B cell (primary cell): ENCODE measurements around the gene FBXO48. TPM values are rescaled to one million over a fixed set of nuclear protein-coding genes. Genes with fewer than 3 reads are reported as not detected.

Experiments
- ATAC-seq: fragments of 200-7000 bp; cut with Tn5 transposase; one replicate; pipeline ENCODE4 v1.10.0; 2021; ENCODE audit warnings: low read depth, mild to moderate bottlenecking, moderate number of reproducible peaks, moderate library complexity
- CTCF ChIA-PET: fragments of 350-600 bp; sonication (Branson Sonifier 250); formaldehyde crosslinking; loops from one replicate; lab custom pipeline; 2021; ENCODE audit warnings: antibody characterized with exemption, inconsistent platforms; lab: Charles Lee
- POLR2A ChIA-PET: fragments of 350-600 bp; sonication (Branson Sonifier 250); formaldehyde crosslinking; loops from one replicate; lab custom pipeline; 2021; ENCODE audit warnings: antibody characterized with exemption; lab: Charles Lee
- DNase-seq: peaks from one replicate; pipeline ENCODE4 v3.0.0; 2013
- H2AFZ ChIP-seq: 2 replicates; pipeline ENCODE4 v1.6.1; 2012; ENCODE audit warnings: mild to moderate bottlenecking, low read depth, low read length; ENCODE audit not compliant: insufficient read depth, poor library complexity, severe bottlenecking
- H3K27ac ChIP-seq, 2 donors: 1 replicate in 1 of 2; 2 replicates in 1 of 2; pipeline ENCODE4 v1.5.1; 2012 to 2013; ENCODE audit warnings: low read length in 2 of 2, mild to moderate bottlenecking in 2 of 2, moderate library complexity in 1 of 2
- H3K27me3 ChIP-seq, 4 experiments: fragments of 200-600 bp in 1 of 4; sonication (generic) in 1 of 4; replicated peaks in 1 of 4; 1 replicate in 2 of 4; 2 replicates in 2 of 4; pipeline versions ENCODE4 v1.6.1 to v1.7.0; 2013 to 2016; ENCODE audit warnings: low read length in 3 of 4, mild to moderate bottlenecking in 2 of 4, mixed read lengths in 1 of 4, moderate library complexity in 1 of 4; ENCODE audit not compliant: insufficient read depth in 4 of 4, control insufficient read depth in 3 of 4; ENCODE audit errors: control extremely low read depth in 1 of 4
- H3K36me3 ChIP-seq, 2 experiments: replicated peaks in 1 of 2; 1 replicate in 1 of 2; 2 replicates in 1 of 2; pipeline versions ENCODE4 v1.6.1 to v1.7.1; 2013; ENCODE audit warnings: low read length in 1 of 2; ENCODE audit not compliant: insufficient read depth in 2 of 2, control insufficient read depth in 1 of 2; ENCODE audit errors: control extremely low read depth in 1 of 2, extremely low read depth in 1 of 2
- H3K4me1 ChIP-seq, 2 donors: fragments of 200-600 bp in 1 of 2; sonication (generic) in 1 of 2; 1 replicate in 1 of 2; 2 replicates in 1 of 2; pipeline versions ENCODE4 v1.5.1 to v1.6.1; 2013 to 2017; ENCODE audit warnings: low read length in 2 of 2; ENCODE audit not compliant: control insufficient read depth in 2 of 2, insufficient read depth in 2 of 2
- H3K4me2 ChIP-seq: replicated peaks from 2 replicates; pipeline ENCODE3; 2012; ENCODE audit warnings: mild to moderate bottlenecking, low read depth, low read length; ENCODE audit not compliant: poor library complexity, severe bottlenecking
- H3K4me3 ChIP-seq, 5 experiments: fragments of 200-600 bp in 1 of 5; sonication (generic) in 1 of 5; 1 replicate in 3 of 5; 2 replicates in 2 of 5; pipeline versions ENCODE4 v1.5.1 to v1.7.0; 2011 to 2016; ENCODE audit warnings: low read length in 4 of 5, mild to moderate bottlenecking in 4 of 5, low read depth in 2 of 5, control low read depth in 1 of 5, moderate library complexity in 1 of 5; ENCODE audit not compliant: insufficient read depth in 1 of 5; ENCODE audit errors: control extremely low read depth in 1 of 5, extremely low read depth in 1 of 5
- H3K79me2 ChIP-seq: fragments of 200-600 bp; sonication (generic); one replicate; pipeline ENCODE4 v1.6.0; 2016; ENCODE audit warnings: low read length; ENCODE audit not compliant: control insufficient read depth, insufficient read depth
- H3K9ac ChIP-seq: fragments of 200-600 bp; sonication (generic); 2 replicates; pipeline ENCODE4 v1.6.1; 2017; ENCODE audit warnings: mild to moderate bottlenecking, low read length, moderate library complexity
- H3K9me3 ChIP-seq, 3 donors: one replicate each; pipeline versions ENCODE4 v1.6.1 to v1.7.1; 2013; ENCODE audit warnings: low read length in 2 of 3; ENCODE audit not compliant: control insufficient read depth in 2 of 3, insufficient read depth in 1 of 3; ENCODE audit errors: control extremely low read depth in 1 of 3
- H4K20me1 ChIP-seq: 2 replicates; pipeline ENCODE4 v1.6.0; 2012; ENCODE audit warnings: mild to moderate bottlenecking, low read length; ENCODE audit not compliant: insufficient read depth, control insufficient read depth, poor library complexity, severe bottlenecking
- H3K27ac Mint-ChIP-seq: one replicate; pipeline ENCODE4 v1.8.0; 2021; ENCODE audit warnings: mixed read lengths
- H3K27me3 Mint-ChIP-seq: one replicate; pipeline ENCODE4 v1.8.0; 2021; ENCODE audit warnings: mixed read lengths
- H3K4me1 Mint-ChIP-seq: one replicate; pipeline ENCODE4 v1.8.0; 2021; ENCODE audit warnings: mixed read lengths
- H3K4me3 Mint-ChIP-seq: one replicate; pipeline ENCODE4 v1.8.0; 2021; ENCODE audit warnings: mixed read lengths
- H3K9me3 Mint-ChIP-seq: one replicate; pipeline ENCODE4 v1.8.0; 2022; ENCODE audit warnings: mixed read lengths; ENCODE audit not compliant: insufficient read depth
- EZH2 ChIP-seq: IDR thresholded peaks from 2 replicates; pipeline ENCODE4 v1.6.1; 2012; ENCODE audit warnings: borderline replicate concordance, low read depth, mild to moderate bottlenecking, moderate library complexity, low read length; ENCODE audit not compliant: insufficient read depth, poor library complexity, severe bottlenecking
- intact Hi-C: fragments of 100-400 bp; cut with micrococcal nuclease; formaldehyde crosslinking; loops from one replicate; pipeline ENCODE4 v1.10.0; 2022
- polyA plus RNA-seq: library from polyadenylated mRNA; depleted of rRNA; stranded (reverse); fragments of >200 nt; gene quantifications from 2 replicates; pipeline ENCODE4 v1.2.3, GENCODE V29; 2012
- total RNA-seq, 2 donors: library from RNA; stranded (reverse); fragments of 120-200 nt in 1 of 2; gene quantifications; 1 replicate in 1 of 2; 2 replicates in 1 of 2; pipeline versions ENCODE4 v1.2.3 to v1.2.4, GENCODE V29; 2013 to 2022
- TF ChIP-seq, protein P1 (sequence below): fragments of 200-600 bp; IDR thresholded peaks from one replicate; pipeline ENCODE4 v1.8.0; 2022; ENCODE audit warnings: antibody characterized with exemption, mild to moderate bottlenecking

The FBXO48 gene
- total and polyA plus RNA-seq, 2 donors (not counting 1 experiment from before 2014, with no cell fraction given): 1.5 to 3.2 TPM

DNA sequence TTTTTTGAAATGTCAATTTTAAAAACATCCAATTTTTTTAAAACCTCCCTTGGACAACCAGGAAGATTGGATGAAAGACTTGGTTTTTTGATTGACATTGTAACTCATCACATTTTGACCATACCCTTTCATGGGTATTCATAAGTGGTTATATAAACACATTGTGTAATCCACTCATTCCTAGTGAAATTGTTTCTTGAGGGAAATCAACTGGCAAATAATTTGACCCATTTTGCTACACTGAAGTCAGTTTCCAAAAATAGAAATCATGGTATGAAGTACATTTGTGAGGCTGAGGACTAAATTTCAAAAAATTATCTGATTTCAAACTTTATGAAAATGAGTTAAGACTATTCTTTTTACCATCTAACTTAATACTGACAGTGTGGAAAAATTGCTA, 31.5 kb downstream of the FBXO48 start:
- Histone ChIP-seq H3K4me3 (no peak overlapping the region), H3K36me3 (no peaks in the 10 kb centered on the region), H4K20me1 (no peaks in the 10 kb centered on the region), H3K27me3 (no peaks in the 10 kb centered on the region), H3K4me1 (peaks cover 24 to 47% of the 10 kb centered on the region in 2 donors), H3K9ac (no peak overlapping the region), H3K9me3 (peaks cover 0 to 19% (median 2%) of the 10 kb centered on the region in 3 donors), H2AFZ (no peak overlapping the region), H3K27ac (no peak overlapping the region), H3K4me2 (no peak overlapping the region), H3K79me2 (peaks cover 5% of the 10 kb centered on the region)
- Mint-ChIP-seq H3K9me3 (peaks cover 5% of the 10 kb centered on the region), H3K4me1 (peaks cover 54% of the 10 kb centered on the region), H3K4me3 (no peak overlapping the region), H3K27ac (no peak overlapping the region), H3K27me3 (no peaks in the 10 kb centered on the region)
- ATAC-seq: no peak
- POLR2A ChIA-PET: no interaction called here
- no peak for DNase-seq
- intact Hi-C loops: no loop called here
- CTCF ChIA-PET: interaction anchor here (0.8 to 1.8 kb wide), 4 partner anchors 9 to 75 kb away, joined by 3 to 8 read pairs (median 4); partner anchors contain the start of gene PLEK
- TF ChIP-seq, protein P1, sequence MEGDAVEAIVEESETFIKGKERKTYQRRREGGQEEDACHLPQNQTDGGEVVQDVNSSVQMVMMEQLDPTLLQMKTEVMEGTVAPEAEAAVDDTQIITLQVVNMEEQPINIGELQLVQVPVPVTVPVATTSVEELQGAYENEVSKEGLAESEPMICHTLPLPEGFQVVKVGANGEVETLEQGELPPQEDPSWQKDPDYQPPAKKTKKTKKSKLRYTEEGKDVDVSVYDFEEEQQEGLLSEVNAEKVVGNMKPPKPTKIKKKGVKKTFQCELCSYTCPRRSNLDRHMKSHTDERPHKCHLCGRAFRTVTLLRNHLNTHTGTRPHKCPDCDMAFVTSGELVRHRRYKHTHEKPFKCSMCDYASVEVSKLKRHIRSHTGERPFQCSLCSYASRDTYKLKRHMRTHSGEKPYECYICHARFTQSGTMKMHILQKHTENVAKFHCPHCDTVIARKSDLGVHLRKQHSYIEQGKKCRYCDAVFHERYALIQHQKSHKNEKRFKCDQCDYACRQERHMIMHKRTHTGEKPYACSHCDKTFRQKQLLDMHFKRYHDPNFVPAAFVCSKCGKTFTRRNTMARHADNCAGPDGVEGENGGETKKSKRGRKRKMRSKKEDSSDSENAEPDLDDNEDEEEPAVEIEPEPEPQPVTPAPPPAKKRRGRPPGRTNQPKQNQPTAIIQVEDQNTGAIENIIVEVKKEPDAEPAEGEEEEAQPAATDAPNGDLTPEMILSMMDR: no peak
- TF ChIP-seq EZH2: no peak

DNA sequence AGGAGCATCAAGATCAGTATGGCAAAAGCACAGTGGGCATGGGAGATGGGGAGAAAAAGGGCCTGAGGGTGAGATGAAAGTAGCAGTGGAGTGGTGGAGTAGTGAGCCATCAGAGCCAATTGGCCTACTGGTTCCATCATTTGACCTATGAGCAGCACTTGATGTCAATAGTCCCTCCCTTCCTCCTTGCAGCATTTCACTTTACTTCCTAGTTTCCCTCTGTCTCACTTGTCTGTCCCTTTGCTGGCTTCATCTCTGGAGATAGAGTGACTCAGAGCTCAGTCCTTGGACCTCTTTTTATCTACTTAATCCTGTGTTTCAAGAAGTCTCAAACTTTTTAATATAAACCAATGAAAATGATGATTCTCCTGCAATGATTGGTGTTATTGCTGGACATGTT, 32.1 kb downstream of the FBXO48 start:
- CTCF ChIA-PET: interaction anchor here (0.6 kb wide), 1 partner anchor 1215 kb away, joined by 5 read pairs; no protein-coding TSS in a partner anchor
- Histone ChIP-seq H3K4me2 (no peak overlapping the region), H3K4me3 (no peak overlapping the region), H3K36me3 (no peaks in the 10 kb centered on the region), H2AFZ (peak overlapping the region; percentile 17), H3K9me3 (peaks cover 0 to 19% (median 2%) of the 10 kb centered on the region in 3 donors), H3K27ac (no peak overlapping the region), H3K4me1 (peaks cover 18 to 41% of the 10 kb centered on the region in 2 donors), H3K79me2 (peaks cover 2% of the 10 kb centered on the region), H3K27me3 (no peaks in the 10 kb centered on the region), H4K20me1 (no peaks in the 10 kb centered on the region), H3K9ac (no peak overlapping the region)
- no peak for ATAC-seq
- H3K9me3 Mint-ChIP-seq: peaks cover 5% of the 10 kb centered on the region
- POLR2A ChIA-PET: no interaction called here
- TF ChIP-seq, protein P1: no peak
- TF ChIP-seq EZH2: no peak
- no peaks in the 10 kb centered on the region for H3K27me3 Mint-ChIP-seq
- intact Hi-C loops: no loop called here
- no peak for DNase-seq
- H3K4me3 Mint-ChIP-seq: no peak overlapping the region
- peaks cover 50% of the 10 kb centered on the region for H3K4me1 Mint-ChIP-seq
- H3K27ac Mint-ChIP-seq: peak overlapping the region; percentile 3
